Measurements from ENCODE around the gene CRAMP1.

DNA sequence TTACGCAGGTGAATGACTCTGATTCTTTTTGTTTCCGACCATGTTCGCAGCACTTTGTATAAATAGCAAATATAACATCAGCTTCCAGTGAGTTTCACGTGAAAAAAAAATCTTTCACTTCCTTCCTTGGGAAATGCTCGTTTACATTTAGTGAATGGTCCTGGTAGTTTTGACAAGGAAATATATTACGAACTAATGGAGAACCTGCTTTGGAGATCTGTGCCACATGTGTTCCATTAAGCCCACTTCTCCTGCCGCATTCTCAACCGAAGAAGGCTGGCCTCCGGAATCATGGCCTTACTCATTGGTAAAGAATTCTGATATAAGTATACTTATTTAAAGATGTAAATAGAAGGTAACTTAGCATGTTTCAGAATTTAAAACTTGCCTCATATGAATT is 3.6 kb downstream of the CRAMP1 start:
- TF ChIP-seq POLR2AphosphoS5 (IDR thresholded peaks at IDR 0.05; ENCODE audit: low read depth, low read length), result no peak
- no peak for TF ChIP-seq ZFX (IDR thresholded peaks at IDR 0.05)
- no peak for TF ChIP-seq FOSL1 (IDR thresholded peaks at IDR 0.05; ENCODE audit: low read depth)
- TF ChIP-seq, protein P1, sequence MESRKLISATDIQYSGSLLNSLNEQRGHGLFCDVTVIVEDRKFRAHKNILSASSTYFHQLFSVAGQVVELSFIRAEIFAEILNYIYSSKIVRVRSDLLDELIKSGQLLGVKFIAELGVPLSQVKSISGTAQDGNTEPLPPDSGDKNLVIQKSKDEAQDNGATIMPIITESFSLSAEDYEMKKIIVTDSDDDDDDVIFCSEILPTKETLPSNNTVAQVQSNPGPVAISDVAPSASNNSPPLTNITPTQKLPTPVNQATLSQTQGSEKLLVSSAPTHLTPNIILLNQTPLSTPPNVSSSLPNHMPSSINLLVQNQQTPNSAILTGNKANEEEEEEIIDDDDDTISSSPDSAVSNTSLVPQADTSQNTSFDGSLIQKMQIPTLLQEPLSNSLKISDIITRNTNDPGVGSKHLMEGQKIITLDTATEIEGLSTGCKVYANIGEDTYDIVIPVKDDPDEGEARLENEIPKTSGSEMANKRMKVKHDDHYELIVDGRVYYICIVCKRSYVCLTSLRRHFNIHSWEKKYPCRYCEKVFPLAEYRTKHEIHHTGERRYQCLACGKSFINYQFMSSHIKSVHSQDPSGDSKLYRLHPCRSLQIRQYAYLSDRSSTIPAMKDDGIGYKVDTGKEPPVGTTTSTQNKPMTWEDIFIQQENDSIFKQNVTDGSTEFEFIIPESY (IDR thresholded peaks at IDR 0.05; ENCODE audit: extremely low read depth, insufficient replicate concordance, low read length), result no peak
- TF ChIP-seq, protein P2, sequence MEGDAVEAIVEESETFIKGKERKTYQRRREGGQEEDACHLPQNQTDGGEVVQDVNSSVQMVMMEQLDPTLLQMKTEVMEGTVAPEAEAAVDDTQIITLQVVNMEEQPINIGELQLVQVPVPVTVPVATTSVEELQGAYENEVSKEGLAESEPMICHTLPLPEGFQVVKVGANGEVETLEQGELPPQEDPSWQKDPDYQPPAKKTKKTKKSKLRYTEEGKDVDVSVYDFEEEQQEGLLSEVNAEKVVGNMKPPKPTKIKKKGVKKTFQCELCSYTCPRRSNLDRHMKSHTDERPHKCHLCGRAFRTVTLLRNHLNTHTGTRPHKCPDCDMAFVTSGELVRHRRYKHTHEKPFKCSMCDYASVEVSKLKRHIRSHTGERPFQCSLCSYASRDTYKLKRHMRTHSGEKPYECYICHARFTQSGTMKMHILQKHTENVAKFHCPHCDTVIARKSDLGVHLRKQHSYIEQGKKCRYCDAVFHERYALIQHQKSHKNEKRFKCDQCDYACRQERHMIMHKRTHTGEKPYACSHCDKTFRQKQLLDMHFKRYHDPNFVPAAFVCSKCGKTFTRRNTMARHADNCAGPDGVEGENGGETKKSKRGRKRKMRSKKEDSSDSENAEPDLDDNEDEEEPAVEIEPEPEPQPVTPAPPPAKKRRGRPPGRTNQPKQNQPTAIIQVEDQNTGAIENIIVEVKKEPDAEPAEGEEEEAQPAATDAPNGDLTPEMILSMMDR (IDR thresholded peaks at IDR 0.05 in 2 of 3, conservative IDR thresholded peaks at IDR 0.05 in 1 of 3; ENCODE audit: borderline replicate concordance in 1 of 3, insufficient read depth in 1 of 3, low read depth in 2 of 3, low read length in 2 of 3), result no peak
- TF ChIP-seq EGR1 (IDR thresholded peaks at IDR 0.05; ENCODE audit: low read depth), result no peak
- TF ChIP-seq SIN3A (IDR thresholded peaks at IDR 0.05; ENCODE audit: low read depth), result no peak
